Stimulated activated naive CD4-positive, alpha-beta T cell (primary cell): ENCODE results near the gene LPIN2.

ENCODE experiments used
- DNase-seq, 6 experiments: peaks; one replicate each; lab custom pipeline; 2025; lab: John Stamatoyannopoulos, UW

The LPIN2 gene

DNA sequence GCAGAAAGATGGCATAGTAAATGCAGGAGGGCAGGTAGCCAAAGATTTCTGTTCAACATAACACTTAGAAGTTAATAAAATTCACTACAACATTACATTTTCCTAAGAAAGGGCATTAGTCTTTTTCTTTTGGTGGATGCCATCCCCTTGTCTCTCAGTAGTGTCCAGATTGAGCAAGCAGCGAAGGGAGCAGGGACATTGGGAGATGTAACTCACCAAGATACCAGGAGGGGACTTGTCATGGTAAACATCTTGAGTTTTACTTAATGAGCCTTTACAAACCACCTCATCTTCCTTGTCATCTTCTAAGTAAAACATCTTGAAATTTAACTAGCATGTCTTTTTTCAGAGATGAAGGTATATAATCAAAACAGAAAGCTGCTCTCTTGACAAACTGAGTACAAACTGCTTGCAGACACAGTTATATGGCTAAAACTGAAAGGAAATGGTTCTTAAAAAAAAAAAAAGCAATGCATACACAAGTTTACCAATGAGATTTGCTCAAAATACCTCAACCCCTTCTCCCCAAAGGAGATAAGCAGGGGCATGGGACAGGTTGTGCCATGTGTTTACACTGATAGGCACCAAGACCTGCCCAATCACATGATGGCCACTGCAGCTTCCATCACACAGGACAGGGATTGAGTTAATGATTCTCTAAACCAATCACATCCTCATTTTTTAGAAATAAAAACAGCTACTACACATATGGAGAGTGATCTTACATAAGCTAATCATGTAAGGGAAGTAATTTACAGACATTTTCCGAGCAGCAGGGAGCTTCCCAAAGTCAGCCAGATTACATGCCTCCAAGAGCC lies 30.3 kb downstream of the LPIN2 start:
- peak in 3 of 6 experiments; percentile 38 to 54 (median 39) for DNase-seq

DNA sequence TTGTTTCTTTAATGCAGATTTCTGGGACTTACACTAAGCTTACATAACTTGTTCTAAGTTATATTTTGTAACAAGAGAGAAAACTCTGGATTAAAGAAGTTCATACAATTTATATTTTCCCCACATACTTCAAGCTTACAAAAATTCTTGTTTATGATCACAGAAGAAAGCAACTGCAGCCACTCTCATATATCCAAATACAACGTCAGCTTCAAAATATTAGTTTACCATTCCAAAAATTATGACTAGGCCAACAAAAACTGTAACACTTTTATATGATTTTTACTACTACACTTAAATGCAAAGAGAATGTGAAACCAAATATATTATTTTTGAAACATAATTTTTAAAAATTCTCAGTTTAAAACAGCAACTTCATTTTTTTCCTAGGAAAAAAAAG lies 30.9 kb downstream of the LPIN2 start:
- DNase-seq = no peak

DNA sequence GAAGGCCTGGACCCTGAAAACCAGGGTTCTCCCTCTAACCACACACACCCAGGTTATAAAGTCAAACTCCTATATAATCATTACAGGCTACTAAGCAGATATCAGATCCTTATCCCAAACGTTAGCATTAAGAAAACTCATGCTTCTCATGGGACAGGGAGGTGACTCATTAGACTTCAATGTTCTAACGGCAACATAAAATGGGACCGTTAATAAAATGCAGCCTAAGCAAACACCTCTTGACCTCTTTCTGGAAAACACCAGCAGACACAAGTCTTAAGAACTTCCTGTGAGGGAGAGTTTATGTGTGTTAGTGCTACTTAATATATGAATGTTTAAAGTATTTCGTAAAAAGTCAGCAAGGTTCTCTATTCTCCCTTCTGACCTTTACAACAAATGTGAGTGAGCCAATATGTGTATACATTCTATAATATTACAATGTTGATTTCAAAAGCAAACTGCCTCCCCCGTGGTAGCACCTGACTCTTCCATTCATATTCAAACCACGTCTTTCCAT lies 31.7 kb downstream of the LPIN2 start:
- DNase-seq = peak in 1 of 6 experiments; percentile 18

DNA sequence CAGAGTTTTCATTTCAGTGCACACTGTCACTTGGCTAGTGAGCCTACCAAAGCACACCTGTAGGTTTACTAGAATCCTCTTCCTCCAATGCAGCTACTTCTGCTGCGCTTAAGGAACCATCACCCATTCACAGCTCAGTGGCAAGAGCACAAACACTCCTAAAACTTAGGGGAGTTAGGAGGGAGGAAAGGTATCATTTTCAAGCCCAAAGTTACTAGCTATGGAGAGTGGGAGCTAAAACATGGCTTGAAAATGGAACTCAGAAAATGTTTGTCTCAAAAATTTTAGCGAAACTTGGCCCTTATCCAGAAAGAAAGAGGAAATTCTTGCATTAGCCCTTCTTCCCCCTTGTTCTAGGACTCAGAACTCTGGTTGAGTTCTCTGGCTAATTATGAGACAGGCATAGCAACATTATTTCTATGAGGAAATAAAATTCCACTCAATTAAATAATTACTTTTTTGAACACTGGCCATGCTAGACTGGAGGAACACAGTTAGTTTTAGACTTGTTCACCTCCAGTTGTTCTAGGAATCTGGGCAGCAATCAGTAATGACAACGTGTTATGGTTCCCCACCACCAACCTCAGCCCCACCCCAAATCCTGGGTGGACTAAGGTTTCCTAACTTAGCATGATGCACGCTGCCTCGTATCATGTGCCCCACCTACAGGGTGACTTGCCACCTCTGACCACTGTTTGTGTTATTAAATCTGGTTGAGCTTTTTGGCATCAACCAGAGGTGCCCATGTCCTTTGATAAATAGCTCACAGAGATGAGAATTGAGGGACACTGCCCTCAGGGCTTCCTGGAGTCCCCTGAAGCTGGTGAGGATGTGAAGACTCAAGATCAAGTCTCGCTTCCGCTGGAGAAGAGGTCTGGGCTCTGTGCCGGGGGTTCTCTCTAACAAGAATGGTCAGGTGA lies 32.8 kb downstream of the LPIN2 start:
- peak in 3 of 6 experiments; percentile 19 to 54 (median 46) for DNase-seq

DNA sequence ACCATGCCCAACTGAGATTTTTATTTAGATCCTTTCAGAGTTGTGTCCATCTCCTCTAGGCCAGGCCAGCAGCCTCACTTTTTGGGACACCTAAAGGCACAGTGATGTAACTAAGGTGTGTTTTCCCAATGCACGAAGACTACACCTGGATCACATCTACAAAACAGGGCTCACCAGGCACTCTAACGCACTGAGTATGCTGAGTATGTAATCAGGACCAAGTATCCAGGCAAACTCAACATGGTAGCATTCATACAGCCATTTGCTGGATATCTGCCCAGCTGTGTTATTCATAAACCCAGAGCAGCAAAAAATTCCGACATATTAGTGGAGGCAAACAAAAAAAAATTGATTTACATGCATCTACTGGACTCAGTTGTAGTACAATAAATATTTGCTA lies 33.8 kb downstream of the LPIN2 start:
- no peak for DNase-seq

DNA sequence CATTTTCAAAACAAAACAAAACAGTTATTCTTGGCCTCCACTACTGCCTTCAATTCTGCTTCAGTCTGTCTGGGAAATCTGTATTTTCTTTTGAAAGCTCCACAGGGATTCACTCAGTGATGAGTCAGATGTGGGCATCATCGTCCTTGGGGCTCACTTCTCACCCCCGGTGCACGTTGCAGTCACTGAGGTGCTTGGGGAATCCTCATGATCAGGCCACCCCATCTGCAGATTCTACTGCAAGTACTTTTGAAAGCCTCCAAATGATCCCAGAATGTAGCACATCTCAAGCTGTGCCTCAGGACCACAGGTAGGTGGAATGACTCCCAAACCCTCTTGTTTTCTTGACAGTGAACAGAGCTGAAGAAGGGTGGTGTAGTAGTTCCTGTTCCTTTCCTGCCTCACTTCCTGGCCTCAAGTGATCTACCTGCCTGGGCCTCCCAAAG lies 34.3 kb downstream of the LPIN2 start:
- DNase-seq = no peak

DNA sequence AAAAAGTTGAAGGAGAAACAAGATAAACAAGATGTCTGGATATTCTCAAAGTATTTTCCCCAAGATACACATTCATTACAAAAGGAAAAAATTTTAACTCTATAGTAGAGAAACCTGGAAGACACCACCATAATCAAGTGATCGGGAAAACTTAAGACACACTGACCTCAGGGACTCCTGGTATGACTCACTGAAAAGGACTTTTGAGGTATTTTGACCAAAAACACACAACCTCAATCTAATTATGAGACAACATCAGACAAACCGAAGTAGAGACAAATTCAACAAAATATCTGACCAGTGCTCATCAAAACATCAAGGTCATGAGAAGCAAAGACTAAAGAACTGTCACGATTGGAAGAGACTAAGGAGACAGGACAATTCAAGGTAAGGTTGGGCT lies 34.7 kb downstream of the LPIN2 start:
- no peak for DNase-seq

DNA sequence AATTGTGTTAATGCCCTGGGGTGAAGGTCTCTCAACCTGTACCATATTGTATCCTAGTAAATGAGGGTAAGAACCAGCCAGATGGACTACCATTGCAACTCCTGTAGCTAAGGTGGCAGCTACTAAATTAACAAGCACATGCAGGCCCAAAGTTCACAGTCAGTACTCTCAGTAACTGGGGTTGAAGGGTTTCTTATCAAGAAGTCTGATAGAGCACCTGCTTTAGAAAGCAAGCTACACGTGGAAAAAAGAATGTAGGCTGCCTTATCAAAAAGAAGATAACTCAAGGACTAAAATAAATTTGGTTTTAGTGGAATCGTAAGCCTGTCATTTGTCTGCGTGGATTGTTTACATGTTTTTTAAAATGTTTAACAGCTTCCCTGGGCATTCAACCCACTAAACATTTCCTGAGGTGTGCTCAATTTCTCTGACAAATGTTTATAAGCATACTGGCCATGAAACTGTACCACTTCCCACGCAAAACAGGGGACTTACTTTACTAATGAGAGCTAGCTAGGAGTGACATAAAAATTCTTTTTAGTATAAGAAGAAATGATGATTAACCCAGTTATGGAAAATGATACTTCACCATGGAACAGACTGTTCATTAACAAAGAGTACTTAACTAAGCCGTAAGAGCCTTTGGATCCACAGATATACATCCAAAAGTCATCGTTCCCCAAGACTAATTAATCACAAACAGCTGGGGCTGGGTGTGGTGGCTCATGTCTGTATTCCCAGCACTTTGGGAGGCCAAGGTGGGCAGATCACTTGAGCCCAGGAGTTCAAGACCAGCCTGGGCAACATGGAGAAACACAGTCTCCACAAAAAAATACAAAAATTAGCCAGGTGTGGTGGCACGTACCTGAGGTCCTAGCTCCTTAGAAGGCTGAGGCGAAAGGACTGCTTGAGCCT lies 36.5 kb downstream of the LPIN2 start:
- DNase-seq = no peak

DNA sequence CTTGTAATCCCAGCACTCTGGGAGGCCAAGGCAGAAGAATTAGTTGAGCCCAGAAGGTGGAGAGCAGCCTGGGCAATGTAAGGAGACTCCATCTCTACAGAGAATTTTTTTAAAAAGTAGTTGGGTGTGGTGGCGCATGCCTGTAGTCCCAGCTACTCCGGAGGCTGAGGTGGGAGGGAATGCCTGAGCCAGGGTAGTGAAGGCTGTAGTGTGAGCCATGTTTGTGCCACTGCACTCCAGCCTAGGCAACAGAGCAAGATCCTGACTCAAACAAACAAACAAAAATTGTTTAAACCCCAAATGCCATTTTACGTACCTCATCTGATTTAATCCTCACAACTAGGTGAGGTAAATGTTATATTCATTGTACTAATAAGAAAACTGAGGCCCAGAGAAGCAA lies 38.2 kb downstream of the LPIN2 start:
- DNase-seq = no peak

DNA sequence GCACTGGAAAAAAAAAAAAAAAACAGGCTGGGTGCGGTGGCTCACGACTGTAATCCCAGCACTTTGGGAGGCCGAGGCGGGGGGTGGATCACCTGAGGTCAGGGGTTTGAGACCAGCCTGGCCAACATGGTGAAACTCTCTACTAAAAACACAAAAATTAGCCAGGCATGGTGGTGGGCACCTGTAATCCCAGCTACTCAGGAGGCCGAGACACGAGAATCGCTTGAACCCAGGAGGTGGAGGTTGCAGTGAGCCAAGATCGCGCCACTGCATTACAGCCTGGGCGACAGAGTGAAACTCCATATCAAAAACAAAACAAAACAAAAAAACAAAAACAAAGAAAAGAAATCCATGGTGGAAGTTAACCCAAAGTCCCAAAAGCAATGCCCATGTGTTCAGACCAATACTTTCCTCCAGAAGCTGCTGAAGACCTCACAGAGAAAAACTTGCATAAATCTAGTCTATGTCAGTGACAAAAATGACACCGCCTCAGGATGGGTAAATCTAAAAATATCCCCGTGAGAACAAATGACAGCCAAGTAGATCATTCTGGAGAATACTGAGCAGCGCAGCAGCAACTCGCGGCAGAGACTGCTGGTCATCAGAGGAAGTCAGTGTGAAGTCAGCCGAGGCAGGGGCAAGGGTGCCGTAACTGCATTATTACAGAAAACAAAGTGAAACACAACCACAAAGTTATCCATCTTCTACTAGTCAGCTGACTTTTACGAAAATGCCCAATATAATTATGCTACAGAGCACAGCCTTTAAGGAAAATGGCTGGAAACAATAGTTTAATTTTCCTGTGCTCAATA lies 41.0 kb downstream of the LPIN2 start:
- DNase-seq = peak; percentile 24 to 60 (median 51)

DNA sequence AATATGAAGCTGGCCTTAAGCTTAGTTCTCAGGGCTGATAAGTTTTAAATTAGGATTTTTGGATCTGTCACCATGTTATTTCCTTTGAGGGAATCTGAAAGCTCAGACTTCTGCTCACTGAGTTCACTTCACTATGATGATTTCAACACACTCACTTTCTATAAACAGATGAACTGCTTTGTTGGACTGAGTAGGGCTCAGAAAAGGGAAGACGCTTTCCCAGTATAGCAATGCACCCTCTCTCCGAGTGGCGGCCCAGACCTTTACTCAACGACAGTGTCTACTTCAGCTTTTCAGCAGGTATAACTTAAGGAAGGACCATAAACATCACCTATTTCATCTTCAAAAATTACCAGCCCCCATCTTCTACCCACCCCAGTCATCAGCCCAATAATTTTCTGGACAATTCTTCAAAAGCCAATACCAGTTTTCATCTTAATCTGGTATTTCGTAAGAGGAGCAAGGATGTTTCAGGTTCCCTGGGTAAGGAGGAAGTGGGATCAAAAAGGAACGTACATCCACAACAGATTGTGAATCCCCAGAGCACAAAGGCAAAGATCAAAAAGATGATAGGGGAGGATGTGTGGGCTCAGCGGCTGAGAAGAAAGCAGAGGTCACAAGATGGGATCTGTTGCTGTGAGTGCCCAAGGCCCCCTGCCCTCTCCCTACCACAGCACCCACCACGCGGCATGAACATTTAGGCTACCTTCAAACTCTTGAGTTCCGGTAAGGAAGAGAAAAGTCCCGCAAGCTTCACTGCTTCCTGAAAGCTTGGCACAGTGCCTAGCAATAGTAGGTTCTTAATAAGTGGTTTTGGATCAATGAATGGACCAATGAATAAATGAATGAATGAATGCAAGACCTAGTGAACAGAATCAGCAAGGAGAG lies 41.9 kb downstream of the LPIN2 start:
- DNase-seq = peak in 4 of 6 experiments; percentile 37 to 54 (median 48)

DNA sequence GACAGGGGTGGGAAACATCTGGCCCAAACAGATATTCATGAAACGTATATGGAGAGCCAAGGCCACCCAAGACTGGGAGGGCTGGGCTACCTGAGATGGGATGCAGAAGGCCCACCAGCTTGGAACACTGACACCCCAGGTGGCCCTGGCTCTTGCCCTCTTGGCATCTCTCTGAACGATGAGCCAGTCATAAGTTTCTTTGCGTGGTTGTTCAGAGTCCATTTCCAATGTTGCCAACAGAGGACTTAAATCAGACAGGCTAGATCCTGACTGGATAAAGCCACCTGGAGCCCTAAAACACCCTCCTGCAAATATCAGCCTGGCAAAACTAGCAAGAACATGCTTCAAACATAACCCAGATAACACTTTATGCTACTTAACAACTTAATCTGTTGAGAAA lies 42.6 kb downstream of the LPIN2 start:
- no peak for DNase-seq

DNA sequence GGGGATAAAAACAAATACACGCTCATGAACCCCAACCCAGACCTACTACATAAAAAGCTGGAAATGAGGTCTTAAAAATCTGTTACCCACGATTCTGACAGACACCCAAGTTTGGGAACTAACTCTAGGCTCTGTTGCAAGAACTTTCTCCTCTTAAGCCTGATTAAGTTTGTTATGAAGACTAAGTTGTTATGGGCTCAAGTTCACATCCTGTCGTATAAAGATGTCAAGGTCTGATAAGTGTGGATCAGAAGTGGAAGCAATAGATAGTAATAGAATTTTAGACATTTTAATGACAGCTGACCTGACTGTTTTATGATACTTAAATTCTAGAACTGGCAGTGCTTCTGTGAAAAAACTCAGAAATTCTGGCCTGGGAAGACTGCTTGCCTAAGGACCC lies 43.2 kb downstream of the LPIN2 start:
- DNase-seq = peak in 2 of 6 experiments; percentile 16 to 21

DNA sequence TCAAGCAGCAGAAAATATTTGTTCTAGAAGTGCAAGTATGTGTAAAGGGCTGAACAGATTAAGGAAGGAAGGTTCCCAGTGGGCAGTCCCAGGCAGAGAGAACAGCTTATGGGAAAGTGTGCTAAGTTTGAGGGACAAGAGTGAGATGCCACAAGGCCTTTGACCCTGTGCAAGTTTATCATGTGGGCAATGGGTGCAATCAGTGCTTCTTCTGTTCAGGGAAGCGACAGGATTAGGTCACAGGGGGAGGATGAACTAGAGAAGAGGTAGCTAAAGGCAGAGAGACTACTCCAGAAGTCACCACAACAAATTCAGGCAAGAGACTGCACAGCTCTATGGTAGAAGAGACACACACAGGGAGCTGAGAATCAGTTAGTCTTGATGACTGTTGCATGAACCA lies 44.3 kb downstream of the LPIN2 start:
- no peak for DNase-seq

DNA sequence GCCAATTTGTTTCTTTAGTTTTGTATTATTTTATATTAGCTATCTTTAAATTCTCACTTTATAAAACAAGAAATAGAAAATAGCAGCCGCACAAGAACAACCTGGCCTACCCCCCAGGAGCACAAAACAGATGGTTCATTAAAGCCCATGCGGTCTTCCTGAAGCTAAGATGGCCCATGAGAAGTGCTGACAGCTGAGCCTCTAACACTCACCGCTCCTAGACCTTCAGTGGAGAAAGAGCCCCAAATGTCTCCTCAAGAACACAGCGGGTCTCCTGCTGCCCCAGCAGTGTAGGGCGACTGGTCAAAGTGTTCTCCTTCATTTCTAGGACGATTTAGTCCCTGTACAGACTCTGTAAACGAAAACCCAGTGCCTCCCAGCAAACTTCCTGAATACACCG lies 45.1 kb downstream of the LPIN2 start:
- DNase-seq = no peak

DNA sequence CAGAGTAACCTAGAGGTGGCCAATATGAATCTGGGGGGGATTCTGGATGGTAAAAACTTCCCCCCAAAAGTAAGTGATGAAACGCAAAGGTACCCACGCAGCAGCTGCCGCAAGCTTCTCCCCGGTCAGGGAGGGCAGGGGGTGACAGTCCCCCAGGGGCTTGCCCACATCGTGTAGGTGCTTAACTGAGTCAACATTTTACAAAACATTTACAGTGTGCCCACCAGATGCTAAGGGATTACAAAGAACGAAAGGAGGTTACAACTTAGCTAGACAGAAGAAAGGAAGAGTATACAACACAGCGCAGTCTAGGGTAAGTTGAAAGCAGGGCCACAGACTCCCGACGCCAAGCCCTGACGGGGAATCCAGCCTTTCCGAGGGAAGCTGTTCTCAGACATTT lies 45.6 kb downstream of the LPIN2 start:
- DNase-seq = no peak

DNA sequence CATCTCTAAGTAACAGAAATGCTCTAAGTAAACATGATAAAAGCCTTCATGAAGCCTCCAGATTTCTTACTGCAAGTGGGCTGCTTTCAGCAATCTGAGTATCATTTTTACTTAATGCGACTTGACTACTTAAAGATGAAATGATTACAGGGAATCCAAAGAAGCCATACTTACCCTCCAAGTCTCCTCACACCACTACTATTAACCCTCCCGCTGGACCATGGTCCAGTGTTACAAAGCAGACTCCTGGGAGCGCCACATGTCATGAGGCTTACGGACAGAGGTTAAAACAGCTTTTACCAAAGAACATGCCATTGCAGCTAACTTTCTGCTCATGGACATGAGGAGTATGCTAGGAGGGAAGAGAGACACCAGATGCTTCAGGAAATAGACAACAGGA lies 46.4 kb downstream of the LPIN2 start:
- DNase-seq = no peak

DNA sequence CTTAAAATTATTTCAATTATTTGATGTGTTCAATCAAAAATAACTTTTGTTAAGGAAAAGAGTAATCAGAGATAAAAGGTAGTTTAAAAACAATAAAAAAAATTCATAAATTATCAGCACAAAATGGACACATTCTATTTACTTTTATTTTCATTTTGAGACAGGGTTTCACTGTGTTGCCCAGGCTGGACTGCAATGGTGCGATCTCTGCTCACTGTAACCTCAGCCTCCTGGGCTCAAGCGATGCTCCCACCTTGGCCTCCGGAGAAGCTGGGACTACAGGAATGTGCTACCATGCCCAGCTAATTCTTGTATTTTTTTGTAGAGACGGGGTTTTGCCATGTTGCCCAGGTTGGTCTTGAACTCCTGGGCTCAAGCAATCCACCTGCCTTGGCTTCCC lies 47.1 kb downstream of the LPIN2 start:
- no peak for DNase-seq

DNA sequence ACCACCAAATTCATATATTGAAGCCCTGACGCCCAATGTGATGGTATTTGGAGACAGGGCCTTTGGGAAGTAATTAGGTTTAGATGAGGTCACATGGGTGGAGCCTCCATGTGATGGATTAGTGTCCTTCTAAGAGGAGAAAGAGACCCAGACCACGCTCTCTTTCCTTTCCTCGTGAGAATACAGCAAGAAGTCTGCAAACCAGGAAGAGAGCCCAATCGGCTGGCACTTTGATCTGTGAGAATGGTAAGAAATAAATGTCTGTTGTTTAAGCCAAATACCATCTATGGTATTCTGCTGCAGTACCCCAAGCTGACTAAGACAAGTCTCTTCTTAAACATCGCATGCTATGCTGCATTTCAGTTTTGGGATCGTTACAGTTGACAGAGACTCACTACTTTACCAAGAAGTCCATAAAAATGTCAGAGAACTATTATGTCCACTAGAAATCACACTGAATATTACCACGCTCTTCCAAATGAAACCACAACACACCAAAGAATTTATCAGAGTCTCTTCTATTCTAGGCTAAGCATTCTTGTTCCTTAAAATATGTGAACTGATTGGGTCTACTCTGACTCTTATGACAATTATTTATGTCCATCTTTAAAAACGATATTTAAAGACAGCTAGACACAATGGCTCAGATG lies 48.5 kb downstream of the LPIN2 start:
- DNase-seq = peak in 1 of 6 experiments; percentile 36
